ENCODE measurements around the gene EFNA2.
"Not testable (repeated sequence)": the region's sequence is repeated elsewhere in the genome, so short reads cannot be mapped to it uniquely, and the experiment has no call there.

EFNA2 gene

GRCh38 chr19:1324249-1324805 lies 38.7 kb downstream of the EFNA2 start:
- no peak for DNase-seq (ENCODE audit: extremely low read depth, insufficient read length)
- TF ChIP-seq, protein P1, sequence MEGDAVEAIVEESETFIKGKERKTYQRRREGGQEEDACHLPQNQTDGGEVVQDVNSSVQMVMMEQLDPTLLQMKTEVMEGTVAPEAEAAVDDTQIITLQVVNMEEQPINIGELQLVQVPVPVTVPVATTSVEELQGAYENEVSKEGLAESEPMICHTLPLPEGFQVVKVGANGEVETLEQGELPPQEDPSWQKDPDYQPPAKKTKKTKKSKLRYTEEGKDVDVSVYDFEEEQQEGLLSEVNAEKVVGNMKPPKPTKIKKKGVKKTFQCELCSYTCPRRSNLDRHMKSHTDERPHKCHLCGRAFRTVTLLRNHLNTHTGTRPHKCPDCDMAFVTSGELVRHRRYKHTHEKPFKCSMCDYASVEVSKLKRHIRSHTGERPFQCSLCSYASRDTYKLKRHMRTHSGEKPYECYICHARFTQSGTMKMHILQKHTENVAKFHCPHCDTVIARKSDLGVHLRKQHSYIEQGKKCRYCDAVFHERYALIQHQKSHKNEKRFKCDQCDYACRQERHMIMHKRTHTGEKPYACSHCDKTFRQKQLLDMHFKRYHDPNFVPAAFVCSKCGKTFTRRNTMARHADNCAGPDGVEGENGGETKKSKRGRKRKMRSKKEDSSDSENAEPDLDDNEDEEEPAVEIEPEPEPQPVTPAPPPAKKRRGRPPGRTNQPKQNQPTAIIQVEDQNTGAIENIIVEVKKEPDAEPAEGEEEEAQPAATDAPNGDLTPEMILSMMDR (IDR thresholded peaks at IDR 0.05; ENCODE audit: insufficient read depth, low read length, poor library complexity, severe bottlenecking), result no peak
- no peaks in the 10 kb centered on the region for H3K36me3 ChIP-seq (ENCODE audit: control insufficient read depth, insufficient read depth, low read length)
- peaks cover 2% of the 10 kb centered on the region for H3K27me3 ChIP-seq (replicated peaks; ENCODE audit: control insufficient read depth, insufficient read depth, low read length)
- no peak overlapping the region for H3K4me3 ChIP-seq (replicated peaks; ENCODE audit: low read depth, low read length)

DNA sequence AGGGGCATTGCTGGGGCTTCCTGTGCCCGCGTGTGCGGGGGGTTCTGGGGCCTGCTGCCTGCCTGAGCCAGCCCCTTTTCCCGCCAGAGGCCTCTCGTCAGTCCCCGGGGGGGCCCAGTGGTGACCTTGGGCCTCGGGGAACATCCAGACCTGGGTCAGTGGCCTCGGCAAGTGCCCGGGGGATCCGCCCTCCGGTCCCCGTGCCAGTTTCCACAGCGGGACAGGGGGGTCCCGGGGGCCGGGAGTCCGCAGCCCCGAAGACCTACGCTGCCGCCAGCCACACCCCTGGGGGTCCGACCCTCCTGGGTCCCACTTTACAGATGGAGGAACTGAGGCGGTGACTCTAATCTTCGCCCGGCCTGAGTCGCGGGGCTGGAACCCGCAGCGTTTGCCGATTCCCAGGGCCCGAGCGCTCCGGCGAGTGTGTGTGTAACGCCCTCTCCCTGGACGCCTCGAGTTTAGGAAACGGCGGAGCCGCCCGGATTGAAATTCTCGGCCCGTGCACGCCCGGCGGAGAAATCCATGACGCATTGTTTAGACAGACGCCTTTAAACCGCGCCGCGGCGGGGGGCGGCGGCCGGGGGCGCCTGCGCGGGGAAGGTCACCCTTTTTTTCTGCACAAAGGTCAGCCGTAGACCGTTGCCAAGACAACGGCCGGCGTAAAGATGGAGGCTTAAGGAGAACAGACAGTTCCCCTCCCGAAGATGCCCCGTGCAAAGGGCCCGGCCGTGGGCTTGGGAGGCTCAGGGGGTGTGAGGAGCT lies 39.3 kb downstream of the EFNA2 start:
- H3K36me3 ChIP-seq (ENCODE audit: control insufficient read depth, insufficient read depth, low read length), result no peaks in the 10 kb centered on the region
- H3K27me3 ChIP-seq (replicated peaks; ENCODE audit: control insufficient read depth, insufficient read depth, low read length), result peaks cover 2% of the 10 kb centered on the region
- no peak for DNase-seq (ENCODE audit: extremely low read depth, insufficient read length)
- TF ChIP-seq, protein P1 (IDR thresholded peaks at IDR 0.05; ENCODE audit: insufficient read depth, low read length, poor library complexity, severe bottlenecking), result no peak
- H3K4me3 ChIP-seq (replicated peaks; ENCODE audit: low read depth, low read length), result no peak overlapping the region

GRCh38 chr19:1325568-1326294 lies 40.1 kb downstream of the EFNA2 start:
- peaks cover 2% of the 10 kb centered on the region for H3K27me3 ChIP-seq (replicated peaks; ENCODE audit: control insufficient read depth, insufficient read depth, low read length)
- no peaks in the 10 kb centered on the region for H3K36me3 ChIP-seq (ENCODE audit: control insufficient read depth, insufficient read depth, low read length)
- H3K4me3 ChIP-seq (replicated peaks; ENCODE audit: low read depth, low read length), result no peak overlapping the region
- DNase-seq (ENCODE audit: extremely low read depth, insufficient read length), result no peak
- TF ChIP-seq, protein P1 (IDR thresholded peaks at IDR 0.05; ENCODE audit: insufficient read depth, low read length, poor library complexity, severe bottlenecking), result no peak

DNA sequence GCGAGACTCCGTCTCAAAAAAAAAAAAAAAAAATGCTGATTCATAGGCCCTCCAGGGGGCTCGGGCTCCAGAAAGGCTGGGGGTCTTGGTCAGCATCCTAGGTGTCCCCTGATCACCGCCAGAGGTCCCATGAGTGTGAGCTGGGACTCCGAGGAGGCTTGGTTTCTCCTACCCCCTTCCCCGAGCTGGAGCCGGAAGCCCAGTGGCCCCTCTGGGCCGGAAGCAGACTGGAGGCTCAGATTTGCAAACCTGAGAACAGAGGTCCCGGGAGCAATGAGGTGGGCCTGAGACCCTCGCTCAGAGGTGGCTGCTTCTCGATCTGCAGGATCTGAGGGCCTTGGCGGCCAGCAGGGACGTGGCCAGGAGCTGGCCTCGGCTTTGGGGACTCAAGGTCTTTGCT lies 41.5 kb downstream of the EFNA2 start:
- no peak for DNase-seq (ENCODE audit: extremely low read depth, insufficient read length)
- Histone ChIP-seq H3K4me3 (replicated peaks; ENCODE audit: low read depth, low read length) (no peak overlapping the region), H3K36me3 (ENCODE audit: control insufficient read depth, insufficient read depth, low read length) (no peaks in the 10 kb centered on the region), H3K27me3 (replicated peaks; ENCODE audit: control insufficient read depth, insufficient read depth, low read length) (peaks cover 2% of the 10 kb centered on the region)
- TF ChIP-seq, protein P1 (IDR thresholded peaks at IDR 0.05; ENCODE audit: insufficient read depth, low read length, poor library complexity, severe bottlenecking), result no peak

DNA sequence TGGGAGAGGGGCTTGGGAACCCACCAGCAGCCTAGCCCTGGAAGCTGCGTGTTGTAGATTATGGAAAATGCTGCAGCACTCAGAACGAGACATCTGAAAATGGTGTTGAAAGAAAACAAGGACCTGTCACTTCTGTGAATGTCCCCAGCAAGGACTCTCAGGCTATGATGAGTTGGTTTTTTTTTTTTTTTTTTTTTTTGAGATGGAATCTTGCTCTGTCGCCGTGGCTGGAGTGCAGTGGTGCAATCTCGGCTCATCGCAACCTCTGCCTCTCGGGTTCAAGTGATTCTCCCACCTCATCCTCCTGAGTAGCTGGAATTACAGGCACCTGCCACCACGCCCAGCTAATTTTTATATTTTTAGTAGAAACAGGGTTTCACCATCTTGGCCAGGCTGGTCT lies 46.5 kb downstream of the EFNA2 start:
- H3K27me3 ChIP-seq (replicated peaks; ENCODE audit: control insufficient read depth, insufficient read depth, low read length); H3K36me3 ChIP-seq (ENCODE audit: control insufficient read depth, insufficient read depth, low read length); H3K4me3 ChIP-seq (replicated peaks; ENCODE audit: low read depth, low read length); DNase-seq (ENCODE audit: extremely low read depth, insufficient read length): not testable (repeated sequence)

- H3K27me3 ChIP-seq (replicated peaks; ENCODE audit: control insufficient read depth, insufficient read depth, low read length), result no peaks in the 10 kb centered on the region
- TF ChIP-seq, protein P1 (IDR thresholded peaks at IDR 0.05; ENCODE audit: insufficient read depth, low read length, poor library complexity, severe bottlenecking), result no peak
- peak overlapping the region; percentile 23; the same call in 1 of the 2 replicates for H3K4me3 ChIP-seq (replicated peaks; ENCODE audit: low read depth, low read length)
- H3K36me3 ChIP-seq (ENCODE audit: control insufficient read depth, insufficient read depth, low read length), result no peaks in the 10 kb centered on the region
- DNase-seq (ENCODE audit: extremely low read depth, insufficient read length), result peak; percentile 64
Observed at GRCh38 chr19:1336079-1336684, 50.5 kb downstream of the EFNA2 start.
